HG02943 (cell line): ENCODE data around the gene SUV39H1.

ENCODE experiments used
- ATAC-seq: cut with Tn5 transposase; IDR thresholded peaks from one replicate; pipeline ENCODE4 v1.9.1; 2021; ENCODE audit warnings: mild to moderate bottlenecking, low read depth, moderate library complexity; ENCODE audit not compliant: unreplicated experiment

The SUV39H1 gene

DNA sequence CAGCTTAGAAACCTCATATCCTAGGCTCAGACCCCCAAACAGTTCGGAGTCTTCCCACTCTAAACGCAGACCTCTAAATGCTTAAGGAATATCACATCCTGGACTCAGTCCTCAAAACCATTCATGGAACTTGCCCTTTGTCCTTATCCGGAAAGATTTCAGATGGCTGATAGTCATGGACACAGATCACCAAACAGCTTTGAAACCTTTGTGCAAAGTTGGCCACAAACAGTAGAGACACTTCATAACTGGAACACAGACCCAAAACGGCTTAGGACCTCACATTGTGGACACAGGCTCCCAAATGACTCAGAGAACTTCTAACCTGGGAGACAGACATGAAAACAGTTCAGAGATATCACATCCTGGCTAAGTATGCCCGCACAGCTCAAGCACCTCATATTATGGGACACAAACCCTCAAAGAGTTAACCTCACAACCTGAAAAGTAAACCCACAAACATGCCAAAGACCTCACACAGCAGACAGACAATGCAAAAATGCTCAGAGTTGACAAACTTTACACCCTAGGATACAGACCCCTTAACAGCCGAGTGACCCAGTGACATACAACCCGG, 15.5 kb downstream of the SUV39H1 start:
- no peak for ATAC-seq

DNA sequence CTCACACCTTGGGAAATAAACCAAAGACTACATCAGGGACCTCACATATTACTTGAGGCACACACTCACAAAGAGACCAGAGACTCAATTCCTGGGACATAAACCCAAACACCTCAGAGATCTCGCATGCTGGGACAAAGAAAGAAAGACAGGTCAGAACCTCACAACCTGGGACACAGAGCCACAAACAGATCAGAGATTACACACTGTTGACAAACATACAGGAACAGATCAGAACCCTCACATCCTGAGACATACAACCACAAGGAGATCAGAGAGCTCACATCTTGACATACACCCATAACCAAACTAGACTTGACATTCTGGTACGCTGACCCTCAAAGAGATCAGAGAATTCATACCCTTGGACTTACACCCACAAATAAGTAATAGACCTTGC, 17.3 kb downstream of the SUV39H1 start:
- ATAC-seq: no peak

DNA sequence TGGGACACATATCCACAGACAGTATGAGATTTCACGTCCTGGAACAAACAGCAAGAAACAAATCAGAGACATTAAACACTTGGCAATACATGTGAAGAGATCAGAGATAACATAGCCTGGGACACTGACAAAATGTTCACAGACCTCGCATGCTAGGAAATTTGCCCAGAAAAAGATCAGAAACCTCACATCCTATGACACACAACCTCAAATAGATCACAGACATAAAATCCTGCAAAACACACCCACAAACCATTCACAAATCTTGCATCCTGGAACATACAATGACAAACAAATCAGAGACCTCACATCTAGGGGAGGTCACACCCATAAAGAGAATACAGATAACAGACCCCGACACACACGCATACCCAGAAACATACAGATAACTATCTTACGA, 18.0 kb downstream of the SUV39H1 start:
- ATAC-seq: no peak

DNA sequence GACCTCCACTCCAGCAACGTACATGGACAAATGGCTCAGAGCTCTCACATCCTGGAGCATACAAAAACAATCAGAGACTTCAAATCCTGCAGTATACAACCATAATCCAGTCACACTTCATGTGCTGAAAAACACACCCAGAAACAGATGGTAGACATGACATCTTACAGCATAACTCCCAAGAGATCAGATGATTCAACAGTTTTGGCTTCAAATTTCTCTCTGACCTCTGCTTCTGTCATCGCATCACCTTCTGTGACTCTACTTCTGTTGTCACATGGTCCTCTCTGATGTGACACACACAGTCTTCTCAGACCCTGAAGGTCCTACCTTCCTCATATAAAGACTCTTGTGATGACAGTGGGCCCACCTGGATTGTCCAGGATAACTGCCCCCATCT, 18.5 kb downstream of the SUV39H1 start:
- ATAC-seq: no peak

- ATAC-seq: no peak
Observed at GRCh38 chrX:48715876-48716502, 19.5 kb downstream of the SUV39H1 start.

GRCh38 chrX:48719958-48720357, 23.4 kb downstream of the SUV39H1 start:
- ATAC-seq: no peak

DNA sequence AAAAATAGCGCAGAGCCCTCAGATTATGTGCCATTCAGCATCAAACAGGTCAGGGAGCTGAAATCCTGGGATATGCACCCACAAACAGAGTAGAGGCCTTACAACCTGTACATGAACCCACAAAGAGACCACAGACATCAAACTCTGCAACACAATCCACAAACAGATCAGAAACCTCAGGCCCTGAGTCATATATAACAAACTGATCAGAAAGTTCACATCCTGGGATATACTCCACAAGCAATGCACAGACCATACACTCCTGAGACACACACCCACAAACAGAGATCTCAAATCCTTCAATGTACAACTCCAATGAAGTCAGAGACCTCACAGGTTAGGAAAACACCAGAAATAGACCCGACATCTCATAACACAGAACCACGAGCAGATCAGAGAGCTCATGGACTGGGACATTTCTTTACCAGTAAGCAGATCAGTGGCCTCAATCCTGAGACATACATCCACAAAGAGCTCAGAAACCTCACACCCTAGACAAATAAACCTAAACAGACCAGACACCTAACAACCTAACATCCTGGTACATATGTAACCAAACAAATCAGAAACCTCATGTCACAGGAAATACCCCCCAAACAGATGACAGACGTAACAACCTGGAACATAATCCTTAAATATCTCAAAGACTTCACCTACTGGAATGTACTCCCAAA, 24.2 kb downstream of the SUV39H1 start:
- ATAC-seq: no peak

- ATAC-seq: no peak
Observed at GRCh38 chrX:48721916-48722315, 25.4 kb downstream of the SUV39H1 start.

GRCh38 chrX:48726596-48726995, 30.1 kb downstream of the SUV39H1 start:
- no peak for ATAC-seq

- ATAC-seq: no peak
Observed at GRCh38 chrX:48728653-48729052, 32.1 kb downstream of the SUV39H1 start.

GRCh38 chrX:48736303-48736702, 39.8 kb downstream of the SUV39H1 start:
- no peak for ATAC-seq

DNA sequence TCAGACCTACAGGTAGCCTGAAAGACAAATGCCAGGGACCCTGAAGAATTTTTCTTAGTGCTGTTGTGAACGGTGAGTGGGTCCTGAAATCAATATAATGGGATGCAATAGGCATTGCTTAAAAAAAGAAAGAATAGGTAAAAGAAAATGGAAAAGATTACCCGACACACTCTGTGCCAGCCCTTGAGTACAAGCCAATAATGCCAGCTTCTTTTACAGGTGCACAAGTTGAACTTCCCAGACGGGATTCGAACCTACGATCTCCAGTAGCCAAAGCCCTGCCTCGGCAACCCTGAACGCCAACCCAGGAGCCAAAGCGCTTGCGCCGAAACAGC, 40.3 kb downstream of the SUV39H1 start:
- ATAC-seq: no peak

- ATAC-seq: peak; percentile 94
Observed at GRCh38 chrX:48737213-48737938, 40.8 kb downstream of the SUV39H1 start.

GRCh38 chrX:48737940-48738339, 41.4 kb downstream of the SUV39H1 start:
- ATAC-seq: no peak

- ATAC-seq: no peak
Observed at GRCh38 chrX:48741834-48742233, 45.3 kb downstream of the SUV39H1 start.

- no peak for ATAC-seq
Observed at GRCh38 chrX:48745222-48745621, 48.7 kb downstream of the SUV39H1 start.

DNA sequence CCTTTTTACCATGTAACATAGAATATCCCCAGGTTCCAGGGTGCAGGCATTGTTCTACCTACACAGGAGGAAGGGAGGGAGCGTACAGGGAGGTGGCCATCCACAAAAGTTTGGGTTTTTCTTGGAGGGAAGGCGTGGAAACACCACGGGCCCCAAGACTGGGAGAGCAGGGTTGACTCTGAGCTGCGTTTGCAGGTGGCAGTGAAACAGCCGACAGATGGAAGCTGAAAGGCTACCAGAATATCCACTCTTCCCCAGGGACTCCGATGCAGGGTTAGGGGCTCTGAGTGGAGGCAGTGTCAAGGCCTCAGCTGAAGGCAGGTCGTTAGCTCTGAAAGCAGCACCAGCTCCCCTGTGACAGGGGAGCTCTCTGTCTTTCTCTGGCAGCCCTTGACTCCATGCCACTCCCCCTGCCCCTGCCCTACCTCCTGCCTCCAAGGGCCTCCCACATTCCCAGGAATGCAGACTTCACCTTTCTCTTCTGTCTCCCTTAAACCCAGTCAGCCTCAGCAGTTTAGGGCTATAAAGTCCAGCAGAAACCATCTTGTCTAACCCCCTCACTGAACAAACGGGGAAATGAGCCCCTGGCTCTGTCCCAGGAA, 51.0 kb downstream of the SUV39H1 start:
- ATAC-seq: no peak

GRCh38 chrX:48749182-48749581, 52.6 kb downstream of the SUV39H1 start:
- no peak for ATAC-seq

GRCh38 chrX:48751343-48751742, 54.8 kb downstream of the SUV39H1 start:
- ATAC-seq: no peak

DNA sequence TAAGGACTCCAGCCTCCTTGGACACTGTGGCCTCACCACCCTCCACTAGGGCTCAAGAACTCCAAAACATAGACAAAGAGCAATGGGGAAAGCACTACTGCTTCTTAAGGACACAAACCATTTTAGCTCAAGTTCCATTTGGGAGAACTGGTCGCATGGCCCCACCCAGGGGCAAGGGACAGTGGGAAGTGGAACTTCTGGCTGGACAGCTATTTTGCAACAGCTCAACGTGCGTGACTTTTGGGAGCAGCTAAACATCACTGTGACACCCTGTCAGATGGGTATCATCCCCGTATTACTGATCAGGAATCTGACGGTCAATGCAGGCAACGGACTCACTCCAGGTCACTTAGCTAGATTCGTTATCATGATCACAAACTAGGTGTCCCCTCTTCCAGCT, 56.0 kb downstream of the SUV39H1 start:
- no peak for ATAC-seq

GRCh38 chrX:48753708-48754228, 57.2 kb downstream of the SUV39H1 start:
- ATAC-seq: no peak
